Measurements from ENCODE around the gene HIF3A.

The HIF3A gene

DNA sequence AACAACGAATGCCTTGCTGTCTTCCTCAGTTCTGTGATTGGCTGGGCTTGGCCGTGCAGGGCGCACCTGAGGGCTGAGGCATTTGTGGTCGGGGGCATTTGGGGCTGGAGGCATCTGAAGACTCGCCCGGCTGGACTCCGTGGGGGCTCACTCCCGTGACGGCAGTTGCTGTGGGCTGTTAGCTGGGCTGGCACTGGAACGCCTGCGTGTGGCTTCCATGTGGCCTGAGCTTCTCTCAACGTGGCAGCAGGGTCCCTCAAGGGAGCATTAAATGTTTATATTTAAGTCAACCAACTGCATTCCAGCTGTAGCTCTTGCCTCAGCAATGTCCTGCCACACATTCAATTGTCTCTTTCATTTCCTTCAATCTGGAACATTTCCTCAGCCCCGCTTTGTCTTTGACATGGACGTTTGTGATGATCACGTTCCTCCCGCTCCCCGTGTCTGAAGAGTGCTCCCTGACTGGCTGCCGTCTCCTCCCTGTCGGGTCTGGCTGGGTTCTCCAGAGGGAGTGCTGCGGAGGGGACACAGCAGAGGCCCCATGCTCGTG, 95.5 kb downstream of the HIF3A start:
- Histone ChIP-seq H3K9me3 (no peaks in the 10 kb centered on the region), H3K4me3 (ENCODE audit: low read depth, low read length) (no peak overlapping the region), H3K4me1 (no peaks in the 10 kb centered on the region; the same call in 1 of the 2 replicates), H3K27me3 (no peaks in the 10 kb centered on the region), H3K36me3 (peaks cover 44% of the 10 kb centered on the region)
- DNase-seq = no peak
- TF ChIP-seq, protein P1, sequence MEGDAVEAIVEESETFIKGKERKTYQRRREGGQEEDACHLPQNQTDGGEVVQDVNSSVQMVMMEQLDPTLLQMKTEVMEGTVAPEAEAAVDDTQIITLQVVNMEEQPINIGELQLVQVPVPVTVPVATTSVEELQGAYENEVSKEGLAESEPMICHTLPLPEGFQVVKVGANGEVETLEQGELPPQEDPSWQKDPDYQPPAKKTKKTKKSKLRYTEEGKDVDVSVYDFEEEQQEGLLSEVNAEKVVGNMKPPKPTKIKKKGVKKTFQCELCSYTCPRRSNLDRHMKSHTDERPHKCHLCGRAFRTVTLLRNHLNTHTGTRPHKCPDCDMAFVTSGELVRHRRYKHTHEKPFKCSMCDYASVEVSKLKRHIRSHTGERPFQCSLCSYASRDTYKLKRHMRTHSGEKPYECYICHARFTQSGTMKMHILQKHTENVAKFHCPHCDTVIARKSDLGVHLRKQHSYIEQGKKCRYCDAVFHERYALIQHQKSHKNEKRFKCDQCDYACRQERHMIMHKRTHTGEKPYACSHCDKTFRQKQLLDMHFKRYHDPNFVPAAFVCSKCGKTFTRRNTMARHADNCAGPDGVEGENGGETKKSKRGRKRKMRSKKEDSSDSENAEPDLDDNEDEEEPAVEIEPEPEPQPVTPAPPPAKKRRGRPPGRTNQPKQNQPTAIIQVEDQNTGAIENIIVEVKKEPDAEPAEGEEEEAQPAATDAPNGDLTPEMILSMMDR (IDR thresholded peaks at IDR 0.05; ENCODE audit: low read depth, low read length) = no peak

DNA sequence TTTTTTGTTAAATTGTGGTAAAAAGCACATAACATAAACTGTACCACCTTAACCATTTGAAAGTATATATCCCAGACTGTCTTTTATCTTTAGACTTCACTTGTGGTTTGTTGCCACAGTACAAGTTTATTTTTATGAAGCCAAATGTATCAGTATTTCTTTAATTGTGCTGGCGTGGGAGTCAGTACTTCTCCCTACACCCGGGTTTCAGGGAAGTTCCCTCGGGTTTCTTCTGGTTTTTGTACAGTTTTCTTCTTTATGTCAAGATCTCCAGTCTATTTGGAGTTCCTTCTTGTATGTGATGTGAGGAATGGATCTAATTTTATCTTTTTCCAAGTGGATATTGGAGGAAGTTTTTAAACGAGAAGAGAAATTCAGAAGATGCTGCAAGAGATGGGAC, 96.0 kb downstream of the HIF3A start:
- Histone ChIP-seq H3K9me3 (no peaks in the 10 kb centered on the region), H3K4me1 (no peaks in the 10 kb centered on the region; the same call in 1 of the 2 replicates), H3K27me3 (no peaks in the 10 kb centered on the region), H3K4me3 (ENCODE audit: low read depth, low read length) (no peak overlapping the region), H3K36me3 (peaks cover 39% of the 10 kb centered on the region)
- no peak for DNase-seq
- TF ChIP-seq, protein P1 (IDR thresholded peaks at IDR 0.05; ENCODE audit: low read depth, low read length) = no peak

All from BE2C (cell line).